NT2/D1 (cell line): Measurements from ENCODE around the gene IL36B.
"Not testable (repeated sequence)": the region's sequence is repeated elsewhere in the genome, so short reads cannot be mapped to it uniquely, and the experiment has no call there.

Source experiments
- DNase-seq: peaks from one replicate; pipeline ENCODE4 v3.0.0-alpha.2; 2011; ENCODE audit warnings: low read depth, low spot score
- H3K27me3 ChIP-seq: 2 replicates; pipeline ENCODE4 v1.6.0; 2011; ENCODE audit warnings: mild to moderate bottlenecking; ENCODE audit not compliant: insufficient read length, insufficient read depth
- H3K36me3 ChIP-seq: 2 replicates; pipeline ENCODE4 v1.6.1; 2011; ENCODE audit warnings: mild to moderate bottlenecking, low read length, mixed read lengths; ENCODE audit not compliant: insufficient read depth, insufficient read length
- H3K4me1 ChIP-seq: 2 replicates; pipeline ENCODE4 v1.5.1; 2011; ENCODE audit not compliant: insufficient read depth, insufficient read length
- H3K4me3 ChIP-seq: 2 replicates; pipeline ENCODE4 v1.5.1; 2011; ENCODE audit warnings: low read depth; ENCODE audit not compliant: insufficient read length
- H3K9ac ChIP-seq: 2 replicates; pipeline ENCODE4 v1.6.0; 2011; ENCODE audit warnings: low read depth; ENCODE audit not compliant: insufficient read length
- H3K9me3 ChIP-seq: 2 replicates; pipeline ENCODE4 v1.5.1; 2011; ENCODE audit warnings: mild to moderate bottlenecking, low read length; ENCODE audit not compliant: insufficient read depth
- SUZ12 ChIP-seq: IDR thresholded peaks from 2 replicates; pipeline ENCODE4 v1.6.1; 2011; ENCODE audit not compliant: insufficient read length, insufficient read depth; ENCODE audit errors: extremely low read depth
- YY1 ChIP-seq: IDR thresholded peaks from 2 replicates; pipeline ENCODE4 v1.6.1; 2011; ENCODE audit not compliant: insufficient read length, insufficient read depth
- ZNF274 ChIP-seq: IDR thresholded peaks from 2 replicates; pipeline ENCODE4 v1.6.1; 2011; ENCODE audit warnings: mild to moderate bottlenecking, low read depth, low read length

The IL36B gene

GRCh38 chr2:113052396-113052917 is at the start of gene IL36B:
IL36B (minus strand) TSS chr2:113052867.
- Histone ChIP-seq H3K27me3 (no peaks in the 10 kb centered on the region), H3K4me1 (no peaks in the 10 kb centered on the region), H3K9ac (no peak within 1 kb of the TSS), H3K36me3 (no peaks in the 10 kb centered on the region), H3K4me3 (no peak within 1 kb of the TSS), H3K9me3 (peaks cover 27% of the 10 kb centered on the region; the same call in 1 of the 2 replicates)
- no peak for DNase-seq
- TF ChIP-seq YY1 (no peak), ZNF274 (no peak), SUZ12 (no peak)

- no peak overlapping the region for H3K9ac ChIP-seq
- no peaks in the 10 kb centered on the region for H3K27me3 ChIP-seq
- no peaks in the 10 kb centered on the region for H3K36me3 ChIP-seq
- H3K9me3 ChIP-seq = peaks cover 13% of the 10 kb centered on the region; the same call in 1 of the 2 replicates
- no peak for DNase-seq
- TF ChIP-seq SUZ12 (no peak), ZNF274 (no peak), YY1 (no peak)
- H3K4me3 ChIP-seq = no peak overlapping the region
- no peaks in the 10 kb centered on the region for H3K4me1 ChIP-seq
These were observed 49.5 kb upstream of the IL36B start for GRCh38 chr2:113102133-113102532.

- no peaks in the 10 kb centered on the region for H3K27me3 ChIP-seq
These were observed 45.9 kb upstream of the IL36B start for GRCh38 chr2:113098532-113098931.

GRCh38 chr2:113098041-113098440 is 45.4 kb upstream of the IL36B start:
- TF ChIP-seq YY1 (no peak), ZNF274 (no peak), SUZ12 (no peak)
- Histone ChIP-seq H3K4me3 (no peak overlapping the region), H3K4me1 (no peaks in the 10 kb centered on the region), H3K9me3 (peaks cover 10% of the 10 kb centered on the region; the same call in 1 of the 2 replicates), H3K27me3 (no peaks in the 10 kb centered on the region), H3K9ac (no peak overlapping the region), H3K36me3 (no peaks in the 10 kb centered on the region)
- DNase-seq = no peak

More at GRCh38 chr2:113098532-113098931, 45.9 kb upstream of the IL36B start:
- TF ChIP-seq ZNF274 (no peak), YY1 (no peak), SUZ12 (no peak)
- peaks cover 13% of the 10 kb centered on the region; the same call in 1 of the 2 replicates for H3K9me3 ChIP-seq
- no peaks in the 10 kb centered on the region for H3K36me3 ChIP-seq
- DNase-seq = no peak
- no peak overlapping the region for H3K9ac ChIP-seq
- no peaks in the 10 kb centered on the region for H3K4me1 ChIP-seq
- H3K4me3 ChIP-seq = no peak overlapping the region

- H3K4me1 ChIP-seq, H3K9me3 ChIP-seq, H3K9ac ChIP-seq, H3K27me3 ChIP-seq, H3K36me3 ChIP-seq, DNase-seq, H3K4me3 ChIP-seq: not testable (repeated sequence)
These were observed 44.4 kb upstream of the IL36B start for GRCh38 chr2:113096842-113097618.

- not testable (repeated sequence) for H3K9ac ChIP-seq, H3K36me3 ChIP-seq, H3K4me3 ChIP-seq, DNase-seq, H3K27me3 ChIP-seq, H3K4me1 ChIP-seq, H3K9me3 ChIP-seq
These were observed 43.6 kb upstream of the IL36B start for GRCh38 chr2:113096306-113096705.

- no peak overlapping the region for H3K9ac ChIP-seq
These were observed 40.9 kb upstream of the IL36B start for GRCh38 chr2:113093613-113093977.

More at GRCh38 chr2:113093613-113093977, 40.9 kb upstream of the IL36B start:
- Histone ChIP-seq H3K36me3 (no peaks in the 10 kb centered on the region), H3K4me3 (no peak overlapping the region), H3K9me3 (peaks cover 10% of the 10 kb centered on the region; the same call in 1 of the 2 replicates), H3K4me1 (no peaks in the 10 kb centered on the region), H3K27me3 (no peaks in the 10 kb centered on the region)
- no peak for DNase-seq
- TF ChIP-seq ZNF274 (no peak), SUZ12 (no peak), YY1 (no peak)
